ENCODE results near the gene TPD52L1. TPM values are rescaled to one million over a fixed set of nuclear protein-coding genes. Genes with fewer than 3 reads are reported as not detected.

TPD52L1 gene
- total RNA-seq, 1 experiment from 2014 or later: 12.4 TPM

- TF ChIP-seq STAT6 (CRISPR knock-in tag; conservative IDR thresholded peaks at IDR 0.05; ENCODE audit: low read depth): no peak
- TF ChIP-seq ATF2 (CRISPR knock-in tag; IDR thresholded peaks at IDR 0.05; ENCODE audit: borderline replicate concordance, low read depth): no peak
- TF ChIP-seq ATF3 (CRISPR knock-in tag; conservative IDR thresholded peaks at IDR 0.05): no peak
- TF ChIP-seq ZNF512 (CRISPR knock-in tag; IDR thresholded peaks at IDR 0.05; ENCODE audit: borderline replicate concordance): no peak
- no peak for TF ChIP-seq TCF7 (CRISPR knock-in tag; IDR thresholded peaks at IDR 0.05; ENCODE audit: low read depth)
- peak; percentile 83; the same call in 1 of the 2 replicates for TF ChIP-seq ZSCAN18 (CRISPR knock-in tag; IDR thresholded peaks at IDR 0.05)
- no peak for TF ChIP-seq ZBTB21 (CRISPR knock-in tag; IDR thresholded peaks at IDR 0.05; ENCODE audit: borderline replicate concordance)
- peak; percentile 65; the same call in 1 of the 2 replicates for TF ChIP-seq MYBL2 (CRISPR knock-in tag; IDR thresholded peaks at IDR 0.05)
- TF ChIP-seq CDX4 (CRISPR knock-in tag; IDR thresholded peaks at IDR 0.05; ENCODE audit: borderline replicate concordance): no peak
- no peak for TF ChIP-seq ELF4 (CRISPR knock-in tag; IDR thresholded peaks at IDR 0.05; ENCODE audit: low read depth)
- no peak; the same call in 1 of the 2 replicates for TF ChIP-seq SP1 (CRISPR knock-in tag; conservative IDR thresholded peaks at IDR 0.05)
- TF ChIP-seq GTF2I (CRISPR knock-in tag; conservative IDR thresholded peaks at IDR 0.05): peak; percentile 96
- no peak for TF ChIP-seq ZNF121 (CRISPR knock-in tag; IDR thresholded peaks at IDR 0.05)
- TF ChIP-seq, protein P1, sequence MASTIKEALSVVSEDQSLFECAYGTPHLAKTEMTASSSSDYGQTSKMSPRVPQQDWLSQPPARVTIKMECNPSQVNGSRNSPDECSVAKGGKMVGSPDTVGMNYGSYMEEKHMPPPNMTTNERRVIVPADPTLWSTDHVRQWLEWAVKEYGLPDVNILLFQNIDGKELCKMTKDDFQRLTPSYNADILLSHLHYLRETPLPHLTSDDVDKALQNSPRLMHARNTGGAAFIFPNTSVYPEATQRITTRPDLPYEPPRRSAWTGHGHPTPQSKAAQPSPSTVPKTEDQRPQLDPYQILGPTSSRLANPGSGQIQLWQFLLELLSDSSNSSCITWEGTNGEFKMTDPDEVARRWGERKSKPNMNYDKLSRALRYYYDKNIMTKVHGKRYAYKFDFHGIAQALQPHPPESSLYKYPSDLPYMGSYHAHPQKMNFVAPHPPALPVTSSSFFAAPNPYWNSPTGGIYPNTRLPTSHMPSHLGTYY (CRISPR knock-in tag; IDR thresholded peaks at IDR 0.05): peak; percentile 89
- TF ChIP-seq, protein P2, sequence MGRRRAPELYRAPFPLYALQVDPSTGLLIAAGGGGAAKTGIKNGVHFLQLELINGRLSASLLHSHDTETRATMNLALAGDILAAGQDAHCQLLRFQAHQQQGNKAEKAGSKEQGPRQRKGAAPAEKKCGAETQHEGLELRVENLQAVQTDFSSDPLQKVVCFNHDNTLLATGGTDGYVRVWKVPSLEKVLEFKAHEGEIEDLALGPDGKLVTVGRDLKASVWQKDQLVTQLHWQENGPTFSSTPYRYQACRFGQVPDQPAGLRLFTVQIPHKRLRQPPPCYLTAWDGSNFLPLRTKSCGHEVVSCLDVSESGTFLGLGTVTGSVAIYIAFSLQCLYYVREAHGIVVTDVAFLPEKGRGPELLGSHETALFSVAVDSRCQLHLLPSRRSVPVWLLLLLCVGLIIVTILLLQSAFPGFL (CRISPR knock-in tag; IDR thresholded peaks at IDR 0.05; ENCODE audit: borderline replicate concordance): no peak
- 0 out of 2 replicates have a peak, but pooled peaks have one; percentile 32 for TF ChIP-seq TEAD1 (CRISPR knock-in tag; IDR thresholded peaks at IDR 0.05)
- TF ChIP-seq, protein P3, sequence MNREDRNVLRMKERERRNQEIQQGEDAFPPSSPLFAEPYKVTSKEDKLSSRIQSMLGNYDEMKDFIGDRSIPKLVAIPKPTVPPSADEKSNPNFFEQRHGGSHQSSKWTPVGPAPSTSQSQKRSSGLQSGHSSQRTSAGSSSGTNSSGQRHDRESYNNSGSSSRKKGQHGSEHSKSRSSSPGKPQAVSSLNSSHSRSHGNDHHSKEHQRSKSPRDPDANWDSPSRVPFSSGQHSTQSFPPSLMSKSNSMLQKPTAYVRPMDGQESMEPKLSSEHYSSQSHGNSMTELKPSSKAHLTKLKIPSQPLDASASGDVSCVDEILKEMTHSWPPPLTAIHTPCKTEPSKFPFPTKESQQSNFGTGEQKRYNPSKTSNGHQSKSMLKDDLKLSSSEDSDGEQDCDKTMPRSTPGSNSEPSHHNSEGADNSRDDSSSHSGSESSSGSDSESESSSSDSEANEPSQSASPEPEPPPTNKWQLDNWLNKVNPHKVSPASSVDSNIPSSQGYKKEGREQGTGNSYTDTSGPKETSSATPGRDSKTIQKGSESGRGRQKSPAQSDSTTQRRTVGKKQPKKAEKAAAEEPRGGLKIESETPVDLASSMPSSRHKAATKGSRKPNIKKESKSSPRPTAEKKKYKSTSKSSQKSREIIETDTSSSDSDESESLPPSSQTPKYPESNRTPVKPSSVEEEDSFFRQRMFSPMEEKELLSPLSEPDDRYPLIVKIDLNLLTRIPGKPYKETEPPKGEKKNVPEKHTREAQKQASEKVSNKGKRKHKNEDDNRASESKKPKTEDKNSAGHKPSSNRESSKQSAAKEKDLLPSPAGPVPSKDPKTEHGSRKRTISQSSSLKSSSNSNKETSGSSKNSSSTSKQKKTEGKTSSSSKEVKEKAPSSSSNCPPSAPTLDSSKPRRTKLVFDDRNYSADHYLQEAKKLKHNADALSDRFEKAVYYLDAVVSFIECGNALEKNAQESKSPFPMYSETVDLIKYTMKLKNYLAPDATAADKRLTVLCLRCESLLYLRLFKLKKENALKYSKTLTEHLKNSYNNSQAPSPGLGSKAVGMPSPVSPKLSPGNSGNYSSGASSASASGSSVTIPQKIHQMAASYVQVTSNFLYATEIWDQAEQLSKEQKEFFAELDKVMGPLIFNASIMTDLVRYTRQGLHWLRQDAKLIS (CRISPR knock-in tag; IDR thresholded peaks at IDR 0.05; ENCODE audit: borderline replicate concordance): no peak
- peak; percentile 69; the same call in 1 of the 2 replicates for TF ChIP-seq FOXP4 (CRISPR knock-in tag; IDR thresholded peaks at IDR 0.05)
- TF ChIP-seq ZNF219 (CRISPR knock-in tag; IDR thresholded peaks at IDR 0.05; ENCODE audit: borderline replicate concordance): no peak
- no peak for TF ChIP-seq OVOL2 (CRISPR knock-in tag; IDR thresholded peaks at IDR 0.05; ENCODE audit: borderline replicate concordance)
These were observed at the start of gene TPD52L1 (continued) for GRCh38 chr6:125153391-125154117.

Data from WTC11 (cell line).